ENCODE data around the gene BICC1.
A peak's percentile ranks its signal among the peaks of the same experiment; 100 is the strongest.
"Not testable (repeated sequence)": the region's sequence is repeated elsewhere in the genome, so short reads cannot be mapped to it uniquely, and the experiment has no call there.

The BICC1 gene

GRCh38 chr10:58587676-58588075 is 75.0 kb downstream of the BICC1 start:
- DNase-seq (ENCODE audit: low read depth): no peak
- H3K4me3 ChIP-seq (ENCODE audit: low read depth, low read length): no peak overlapping the region
- TF ChIP-seq MYC (IDR thresholded peaks at IDR 0.05; ENCODE audit: low read depth, low read length): no peak
- TF ChIP-seq POLR2A (IDR thresholded peaks at IDR 0.05; ENCODE audit: extremely low read depth, insufficient read length): no peak
- TF ChIP-seq CTCF (IDR thresholded peaks at IDR 0.05; ENCODE audit: low read depth, low read length): no peak
- no peak for TF ChIP-seq MAX (IDR thresholded peaks at IDR 0.05; ENCODE audit: low read depth, low read length)

- TF ChIP-seq CTCF (IDR thresholded peaks at IDR 0.05; ENCODE audit: low read depth, low read length) (peak; percentile 29), POLR2A (IDR thresholded peaks at IDR 0.05; ENCODE audit: extremely low read depth, insufficient read length) (no peak)
- H3K4me3 ChIP-seq (ENCODE audit: low read depth, low read length): no peak overlapping the region
- peak; percentile 37 for DNase-seq (ENCODE audit: low read depth)
Measured at GRCh38 chr10:58588673-58589265, 76.1 kb downstream of the BICC1 start.

GRCh38 chr10:58590152-58590840 is 77.6 kb downstream of the BICC1 start:
- no peak overlapping the region for H3K4me3 ChIP-seq (ENCODE audit: low read depth, low read length)
- TF ChIP-seq MAX (IDR thresholded peaks at IDR 0.05; ENCODE audit: low read depth, low read length) (no peak), POLR2A (IDR thresholded peaks at IDR 0.05; ENCODE audit: extremely low read depth, insufficient read length) (no peak), CTCF (IDR thresholded peaks at IDR 0.05; ENCODE audit: low read depth, low read length) (no peak), MYC (IDR thresholded peaks at IDR 0.05; ENCODE audit: low read depth, low read length) (no peak)
- DNase-seq (ENCODE audit: low read depth): no peak

GRCh38 chr10:58590924-58591323 is 78.3 kb downstream of the BICC1 start:
- DNase-seq (ENCODE audit: low read depth): no peak
- TF ChIP-seq MYC (IDR thresholded peaks at IDR 0.05; ENCODE audit: low read depth, low read length) (no peak), POLR2A (IDR thresholded peaks at IDR 0.05; ENCODE audit: extremely low read depth, insufficient read length) (no peak), CTCF (IDR thresholded peaks at IDR 0.05; ENCODE audit: low read depth, low read length) (no peak), MAX (IDR thresholded peaks at IDR 0.05; ENCODE audit: low read depth, low read length) (no peak)
- no peak overlapping the region for H3K4me3 ChIP-seq (ENCODE audit: low read depth, low read length)

GRCh38 chr10:58593008-58593407 is 80.3 kb downstream of the BICC1 start:
- no peak overlapping the region for H3K4me3 ChIP-seq (ENCODE audit: low read depth, low read length)
- TF ChIP-seq MYC (IDR thresholded peaks at IDR 0.05; ENCODE audit: low read depth, low read length) (no peak), MAX (IDR thresholded peaks at IDR 0.05; ENCODE audit: low read depth, low read length) (no peak), CTCF (IDR thresholded peaks at IDR 0.05; ENCODE audit: low read depth, low read length) (no peak), POLR2A (IDR thresholded peaks at IDR 0.05; ENCODE audit: extremely low read depth, insufficient read length) (no peak)
- DNase-seq (ENCODE audit: low read depth): no peak

GRCh38 chr10:58597211-58597610 is 84.5 kb downstream of the BICC1 start:
- not testable (repeated sequence) for DNase-seq (ENCODE audit: low read depth); H3K4me3 ChIP-seq (ENCODE audit: low read depth, low read length)
